H1 (cell line): ENCODE measurements around the gene C1orf210. TPM values are rescaled to one million over a fixed set of nuclear protein-coding genes. Genes with fewer than 3 reads are reported as not detected.

Experiments
- CTCF ChIA-PET: fragments of 300-600 bp; sonication (Branson Sonifier 250); formaldehyde crosslinking; loops from one replicate; lab custom pipeline; 2021; ENCODE audit not compliant: partially characterized antibody; lab: Charles Lee
- POLR2A ChIA-PET: fragments of 300-600 bp; sonication (Branson Sonifier 250); formaldehyde crosslinking; loops from one replicate; lab custom pipeline; 2021; ENCODE audit warnings: inconsistent platforms; ENCODE audit not compliant: partially characterized antibody; lab: Charles Lee
- DNase-seq, 2 experiments: peaks; one replicate each; pipeline versions ENCODE4 v3.0.0 to v3.0.0-alpha.2; 2010 to 2022; ENCODE audit warnings: low spot score in 2 of 2, low read depth in 1 of 2, mixed read lengths in 1 of 2
- FAIRE-seq: peaks from 2 replicates; lab custom pipeline; 2011; peaks lifted over from hg19 to GRCh38; lab: Jason Lieb, UNC
- H2AFZ ChIP-seq: 2 replicates; pipeline ENCODE4 v1.8.1; 2012; ENCODE audit warnings: low read length, inconsistent platforms
- H2AK5ac ChIP-seq: 2 replicates; pipeline ENCODE4 v1.6.1; 2013; ENCODE audit warnings: low read depth, low read length
- H2BK120ac ChIP-seq: replicated peaks from 2 replicates; pipeline ENCODE3; 2013; ENCODE audit warnings: low read depth, low read length, inconsistent platforms
- H2BK12ac ChIP-seq: 2 replicates; pipeline ENCODE4 v1.6.1; 2013; ENCODE audit warnings: low read depth, low read length
- H2BK15ac ChIP-seq: 2 replicates; pipeline ENCODE4 v1.6.1; 2013; ENCODE audit warnings: low read length
- H2BK20ac ChIP-seq: 2 replicates; pipeline ENCODE4 v1.6.1; 2013; ENCODE audit warnings: low read length
- H2BK5ac ChIP-seq: 2 replicates; pipeline ENCODE4 v1.6.1; 2013; ENCODE audit warnings: low read depth, low read length
- H3K14ac ChIP-seq: 2 replicates; pipeline ENCODE4 v1.6.1; 2013; ENCODE audit warnings: inconsistent platforms; ENCODE audit not compliant: insufficient read length
- H3K18ac ChIP-seq: 2 replicates; pipeline ENCODE4 v1.6.1; 2013; ENCODE audit warnings: low read length; ENCODE audit errors: extremely low read depth
- H3K23ac ChIP-seq: 2 replicates; pipeline ENCODE4 v1.6.1; 2013; ENCODE audit warnings: inconsistent platforms; ENCODE audit not compliant: insufficient read length
- H3K23me2 ChIP-seq: 2 replicates; pipeline ENCODE4 v1.6.1; 2013; ENCODE audit warnings: low read depth, low read length
- H3K27ac ChIP-seq: 2 replicates; pipeline ENCODE4 v1.6.1; 2011; ENCODE audit warnings: low read depth, low read length, inconsistent platforms
- H3K27me3 ChIP-seq, 4 experiments: replicated peaks in 1 of 4; 1 replicate in 1 of 4; 2 replicates in 3 of 4; pipeline versions ENCODE4 v1.6.1 to v1.8.1; 2011 to 2013; ENCODE audit warnings: low read length in 3 of 4, mild to moderate bottlenecking in 3 of 4, inconsistent platforms in 2 of 4, mixed read lengths in 2 of 4, moderate library complexity in 1 of 4; ENCODE audit not compliant: control insufficient read depth in 3 of 4, insufficient read depth in 3 of 4; ENCODE audit errors: extremely low read depth in 1 of 4
- H3K36me3 ChIP-seq, 4 experiments: 2 replicates each; pipeline versions ENCODE4 v1.6.1 to v1.8.1; 2011 to 2013; ENCODE audit warnings: mild to moderate bottlenecking in 4 of 4, low read length in 3 of 4, moderate library complexity in 2 of 4, control low read depth in 1 of 4, inconsistent platforms in 1 of 4; ENCODE audit not compliant: insufficient read depth in 4 of 4, control insufficient read depth in 2 of 4
- H3K4ac ChIP-seq: replicated peaks from 2 replicates; pipeline ENCODE3; 2013; ENCODE audit warnings: low read length, low read depth, mixed read lengths, inconsistent platforms; ENCODE audit not compliant: insufficient read length
- H3K4me1 ChIP-seq, 4 experiments: replicated peaks in 1 of 4; 1 replicate in 1 of 4; 2 replicates in 3 of 4; pipeline versions ENCODE4 v1.6.1 to v1.8.1; 2011 to 2013; ENCODE audit warnings: low read length in 3 of 4, inconsistent platforms in 2 of 4, mixed read lengths in 1 of 4; ENCODE audit not compliant: insufficient read depth in 4 of 4, control insufficient read depth in 3 of 4
- H3K4me2 ChIP-seq, 2 experiments: 2 replicates each; pipeline versions ENCODE4 v1.6.1 to v1.8.1; 2011 to 2013; ENCODE audit warnings: low read depth in 2 of 2, low read length in 2 of 2, control low read depth in 1 of 2, inconsistent platforms in 1 of 2, mild to moderate bottlenecking in 1 of 2; ENCODE audit not compliant: insufficient read depth in 1 of 2
- H3K4me3 ChIP-seq, 4 experiments: fragments of 200-600, 300-600 bp in 1 of 4; sonication (generic), shearing (Covaris generic), sonication (Bioruptor Twin) in 1 of 4; 2 replicates each; pipeline versions ENCODE4 v1.5.1 to v1.8.1; 2011 to 2016; ENCODE audit warnings: low read length in 4 of 4, low read depth in 3 of 4, control low read depth in 2 of 4, inconsistent platforms in 2 of 4, mild to moderate bottlenecking in 2 of 4, mixed read lengths in 1 of 4, moderate library complexity in 1 of 4; ENCODE audit not compliant: insufficient read depth in 2 of 4; ENCODE audit errors: extremely low read depth in 1 of 4
- H3K56ac ChIP-seq: replicated peaks from 2 replicates; pipeline ENCODE3; 2013; ENCODE audit warnings: low read depth, mild to moderate bottlenecking, mixed read lengths, low read length, inconsistent platforms; ENCODE audit not compliant: insufficient read length
- H3K79me1 ChIP-seq: 2 replicates; pipeline ENCODE4 v1.6.1; 2013; ENCODE audit warnings: low read depth, low read length, control low read depth
- H3K79me2 ChIP-seq, 2 experiments: 2 replicates each; pipeline versions ENCODE4 v1.6.1 to v1.8.1; 2012 to 2013; ENCODE audit warnings: low read length in 2 of 2, mild to moderate bottlenecking in 2 of 2, inconsistent platforms in 1 of 2; ENCODE audit not compliant: insufficient read depth in 2 of 2, control insufficient read depth in 1 of 2
- H3K9ac ChIP-seq, 4 experiments: replicated peaks in 1 of 4; 1 replicate in 1 of 4; 2 replicates in 3 of 4; pipeline versions ENCODE4 v1.6.1 to v1.8.1; 2011 to 2013; ENCODE audit warnings: low read depth in 3 of 4, low read length in 3 of 4, control low read depth in 2 of 4, mild to moderate bottlenecking in 2 of 4, moderate library complexity in 2 of 4, inconsistent platforms in 1 of 4; ENCODE audit errors: extremely low read depth in 1 of 4
- H3K9me3 ChIP-seq, 2 experiments: 2 replicates each; pipeline versions ENCODE4 v1.6.1 to v1.8.1; 2012 to 2013; ENCODE audit warnings: mild to moderate bottlenecking in 2 of 2, moderate library complexity in 2 of 2, control low read depth in 1 of 2, inconsistent platforms in 1 of 2, low read depth in 1 of 2, low read length in 1 of 2, mixed read lengths in 1 of 2; ENCODE audit not compliant: insufficient read depth in 2 of 2
- H4K20me1 ChIP-seq, 2 experiments: replicated peaks in 1 of 2; 2 replicates each; pipeline versions ENCODE3 to v1.8.1; 2011 to 2013; ENCODE audit warnings: inconsistent platforms in 2 of 2, low read length in 2 of 2, mild to moderate bottlenecking in 1 of 2; ENCODE audit not compliant: insufficient read depth in 2 of 2, control insufficient read depth in 1 of 2
- H4K5ac ChIP-seq: 2 replicates; pipeline ENCODE4 v1.6.1; 2013; ENCODE audit warnings: low read length, low read depth, mixed read lengths, inconsistent platforms; ENCODE audit not compliant: insufficient read length
- H4K8ac ChIP-seq: 2 replicates; pipeline ENCODE4 v1.8.0; 2013; ENCODE audit warnings: mild to moderate bottlenecking, moderate library complexity, low read length, inconsistent platforms; ENCODE audit not compliant: insufficient read depth; ENCODE audit errors: extremely low read depth
- H4K91ac ChIP-seq: replicated peaks from 2 replicates; pipeline ENCODE3; 2013; ENCODE audit warnings: low read length, mixed read lengths, inconsistent platforms; ENCODE audit not compliant: insufficient read length
- HDAC6 ChIP-seq: IDR thresholded peaks from one replicate; pipeline ENCODE4 v1.7.1; 2012; ENCODE audit warnings: low read depth, mild to moderate bottlenecking, inconsistent platforms, low read length, moderate library complexity
- RAD21 ChIP-seq, 2 experiments: IDR thresholded peaks in 1 of 2; conservative IDR thresholded peaks in 1 of 2; 2 replicates each; pipeline ENCODE4 v1.6.1; 2011; ENCODE audit warnings: low read depth in 2 of 2, low read length in 2 of 2, improper control_type of control experiment in 1 of 2, inconsistent platforms in 1 of 2, mild to moderate bottlenecking in 1 of 2, moderate library complexity in 1 of 2
- WGBS, 2 experiments: shearing (Covaris generic) in 1 of 2; methylation state at CpG; one replicate each; pipeline versions ENCODE4 v1.1.6 to v1.1.7; 2013 to 2015; ENCODE audit warnings: low lambda C conversion rate in 2 of 2, mixed read lengths in 2 of 2, inconsistent platforms in 1 of 2, low coverage in 1 of 2, missing lambda C conversion rate in 1 of 2; ENCODE audit not compliant: insufficient replicate concordance in 2 of 2, insufficient coverage in 1 of 2, insufficient read length in 1 of 2; ENCODE audit errors: extremely low coverage in 1 of 2, missing lambda C conversion rate in 1 of 2; 5-methylcytosine and 5-hydroxymethylcytosine counted together
- polyA plus RNA-seq, 7 experiments: library from polyadenylated mRNA; depleted of rRNA in 3 of 7; stranded (reverse) in 5 of 7; unstranded in 2 of 7; fragments of >200 nt in 5 of 7; fragments of 200-250 nt in 2 of 7; gene quantifications; 1 replicate in 5 of 7; 2 replicates in 1 of 7; 4 replicates in 1 of 7; pipeline versions ENCODE4 v1.2.1 to v1.2.3, GENCODE V29; 2011 to 2013; ENCODE audit warnings: missing spikeins in 2 of 7, mixed read lengths in 2 of 7
- total RNA-seq: library from RNA; stranded (reverse); fragmentation: NEBNext Ultra II Directional; extraction: Animal tissue kit (Norgen Biotek cat#: 25700); gene quantifications from 2 replicates; pipeline ENCODE4 v1.2.1, GENCODE V29; 2021

The C1orf210 gene
- total and polyA plus RNA-seq, 2 of the 8 experiments (the other 6 are each of a cell fraction or from before 2014, with no cell fraction given) = 12.0 to 27.9 TPM

DNA sequence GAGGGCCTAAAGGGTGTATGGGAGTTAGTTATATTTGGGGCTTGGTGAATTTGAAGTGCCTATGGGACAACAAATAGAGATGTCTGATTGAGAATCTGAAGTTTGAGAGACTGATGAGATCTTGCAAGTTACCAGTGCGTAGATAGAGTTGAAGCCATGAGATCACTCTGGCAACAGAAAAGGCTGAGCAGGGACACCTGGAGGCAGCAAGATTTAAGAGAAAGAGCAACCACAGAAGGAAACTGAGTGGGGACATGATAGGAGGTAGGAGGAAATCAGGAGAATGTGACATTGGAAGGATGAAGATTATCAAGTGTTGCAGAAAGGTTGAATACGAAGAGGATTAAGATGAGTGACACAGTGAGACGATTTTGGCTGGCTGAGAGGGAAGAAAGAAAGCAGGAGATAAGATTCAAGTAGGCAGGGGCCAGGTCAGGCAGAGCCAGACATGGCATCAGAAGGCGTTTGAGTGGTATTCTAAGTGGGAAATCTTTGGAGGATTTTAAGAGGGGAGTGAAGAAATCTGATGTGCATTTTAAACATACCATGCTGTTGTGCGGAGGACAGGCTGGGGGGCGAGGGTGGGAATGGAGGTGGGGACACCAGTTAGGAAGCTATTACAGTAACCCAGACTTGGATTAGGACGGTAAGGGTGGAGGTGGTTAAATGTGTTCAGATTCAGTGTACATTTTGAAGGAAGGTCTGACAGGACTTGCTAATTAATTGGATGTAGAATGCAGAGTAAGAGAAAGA, 49.2 kb upstream of the C1orf210 start:
- Histone ChIP-seq H4K5ac (no peak overlapping the region), H3K79me1 (no peaks in the 10 kb centered on the region), H2BK5ac (no peak overlapping the region), H3K23ac (no peak overlapping the region), H3K4me1 (peaks cover 0 to 8% (median 3%) of the 10 kb centered on the region in 4 experiments; a peak in 3 of 7 replicates), H2AFZ (no peak overlapping the region), H3K36me3 (no peaks in the 10 kb centered on the region), H3K9me3 (no peaks in the 10 kb centered on the region), H3K27ac (no peak overlapping the region), H3K4me2 (no peak overlapping the region)
- CTCF ChIA-PET = interaction anchor here (0.8 to 1.3 kb wide), 4 partner anchors 18 to 108 kb away, joined by 3 to 4 read pairs (median 4); no protein-coding TSS in a partner anchor
- TF ChIP-seq HDAC6 = no peak
- TF ChIP-seq RAD21 (IDR thresholded peaks at IDR 0.05 in 1 of 2, conservative IDR thresholded peaks at IDR 0.05 in 1 of 2; ENCODE audit: low read depth in 2 of 2, low read length in 2 of 2) = peak in 1 of 2 experiments; percentile 13; a peak in 1 of 4 replicates
- TF ChIP-seq, all 59 proteins: peak for 1
- H3K79me2 ChIP-seq = no peaks in the 10 kb centered on the region
- H3K14ac ChIP-seq = no peak overlapping the region
- H3K18ac ChIP-seq = no peak overlapping the region
- 90 to 100% methylated on average over 1 to 7 of the region's 7 CpGs for WGBS, 2 experiments
- no peak overlapping the region for H2BK20ac ChIP-seq
- H3K23me2 ChIP-seq = no peaks in the 10 kb centered on the region
- H3K27me3 ChIP-seq = no peaks in the 10 kb centered on the region
- no peak for DNase-seq
- no peak overlapping the region for H3K4me3 ChIP-seq
- no peak overlapping the region for H2AK5ac ChIP-seq
- no peak overlapping the region for H4K8ac ChIP-seq
- no peak overlapping the region for H2BK12ac ChIP-seq
- peak overlapping the region; percentile 18; the same call in 1 of the 2 replicates for H2BK15ac ChIP-seq
- no peak overlapping the region for H2BK120ac ChIP-seq
- no peak overlapping the region for H3K4ac ChIP-seq
- FAIRE-seq = no peak
- POLR2A ChIA-PET = interaction anchor here (0.6 to 1.4 kb wide), 2 partner anchors 24 to 371 kb away, joined by 3 to 5 read pairs; partner anchors contain the start of gene CDC20
- no peak overlapping the region for H3K9ac ChIP-seq
- H4K91ac ChIP-seq = no peak overlapping the region
- no peak overlapping the region for H3K56ac ChIP-seq
- no peaks in the 10 kb centered on the region for H4K20me1 ChIP-seq
